ENCODE data around the gene FUT3. TPM values are rescaled to one million over a fixed set of nuclear protein-coding genes. Genes with fewer than 3 reads are reported as not detected.

Gene FUT3
- total RNA-seq, 1 experiment from 2014 or later, result 0.34 TPM

DNA sequence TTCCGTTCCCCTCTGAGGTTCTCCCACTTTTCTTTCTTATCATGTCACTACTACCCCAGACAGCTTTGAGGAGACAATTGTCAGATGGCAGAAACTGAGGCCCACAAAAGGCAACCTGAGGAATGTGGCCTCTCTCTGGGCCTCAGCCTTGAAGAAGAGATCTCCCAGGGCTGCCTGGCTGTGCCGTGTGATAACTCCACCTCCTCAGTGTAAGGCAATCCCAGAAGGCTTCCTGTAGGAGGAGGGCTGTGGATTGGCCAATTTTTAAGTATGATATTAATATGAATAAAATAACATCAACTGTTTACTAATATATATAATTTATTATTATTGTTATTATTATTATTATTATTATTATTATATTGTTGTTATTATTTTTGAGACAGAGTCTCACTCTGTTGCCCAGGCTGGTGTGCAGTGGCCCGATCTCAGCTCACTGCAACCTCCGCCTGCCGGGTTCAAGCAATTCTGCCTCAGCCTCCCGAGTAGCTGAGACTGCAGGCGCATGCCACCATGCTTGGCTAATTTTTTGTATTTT is 55.8 kb downstream of the FUT3 start:
- H3K27me3 ChIP-seq (replicated peaks; ENCODE audit: control insufficient read depth, insufficient read depth, low read length), result no peaks in the 10 kb centered on the region
- Mint-ChIP-seq H3K4me1 (ENCODE audit: low read depth, unreplicated experiment) (no peaks in the 10 kb centered on the region), H3K9me3 (ENCODE audit: unreplicated experiment) (no peaks in the 10 kb centered on the region), H3K4me3 (ENCODE audit: unreplicated experiment) (no peak overlapping the region), H3K36me3 (ENCODE audit: insufficient read depth, unreplicated experiment) (peaks cover 9% of the 10 kb centered on the region), H3K27ac (ENCODE audit: unreplicated experiment) (no peak overlapping the region), H3K27me3 (ENCODE audit: insufficient read depth, unreplicated experiment) (no peaks in the 10 kb centered on the region)
- H3K36me3 ChIP-seq (ENCODE audit: control insufficient read depth, insufficient read depth, low read length), result no peaks in the 10 kb centered on the region
- POLR2A ChIA-PET, result no interaction called here
- intact Hi-C loops (cut with micrococcal nuclease; ENCODE audit: unreplicated experiment), result no loop called here
- no TSS peak for BruUV-seq (replicated peaks)
- no peaks in the 10 kb centered on the region for H3K4me1 ChIP-seq
- H3K4me3 ChIP-seq (ENCODE audit: low read depth, low read length), result no peak overlapping the region
- H3K9me3 ChIP-seq, result no peaks in the 10 kb centered on the region
- TF ChIP-seq, protein P1, sequence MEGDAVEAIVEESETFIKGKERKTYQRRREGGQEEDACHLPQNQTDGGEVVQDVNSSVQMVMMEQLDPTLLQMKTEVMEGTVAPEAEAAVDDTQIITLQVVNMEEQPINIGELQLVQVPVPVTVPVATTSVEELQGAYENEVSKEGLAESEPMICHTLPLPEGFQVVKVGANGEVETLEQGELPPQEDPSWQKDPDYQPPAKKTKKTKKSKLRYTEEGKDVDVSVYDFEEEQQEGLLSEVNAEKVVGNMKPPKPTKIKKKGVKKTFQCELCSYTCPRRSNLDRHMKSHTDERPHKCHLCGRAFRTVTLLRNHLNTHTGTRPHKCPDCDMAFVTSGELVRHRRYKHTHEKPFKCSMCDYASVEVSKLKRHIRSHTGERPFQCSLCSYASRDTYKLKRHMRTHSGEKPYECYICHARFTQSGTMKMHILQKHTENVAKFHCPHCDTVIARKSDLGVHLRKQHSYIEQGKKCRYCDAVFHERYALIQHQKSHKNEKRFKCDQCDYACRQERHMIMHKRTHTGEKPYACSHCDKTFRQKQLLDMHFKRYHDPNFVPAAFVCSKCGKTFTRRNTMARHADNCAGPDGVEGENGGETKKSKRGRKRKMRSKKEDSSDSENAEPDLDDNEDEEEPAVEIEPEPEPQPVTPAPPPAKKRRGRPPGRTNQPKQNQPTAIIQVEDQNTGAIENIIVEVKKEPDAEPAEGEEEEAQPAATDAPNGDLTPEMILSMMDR (IDR thresholded peaks at IDR 0.05; ENCODE audit: insufficient read depth in 1 of 2, low read depth in 1 of 2, low read length in 1 of 2, severe bottlenecking in 1 of 2, unreplicated experiment in 1 of 2), result no peak
- no peak for DNase-seq
- CTCF ChIA-PET, result no interaction called here

DNA sequence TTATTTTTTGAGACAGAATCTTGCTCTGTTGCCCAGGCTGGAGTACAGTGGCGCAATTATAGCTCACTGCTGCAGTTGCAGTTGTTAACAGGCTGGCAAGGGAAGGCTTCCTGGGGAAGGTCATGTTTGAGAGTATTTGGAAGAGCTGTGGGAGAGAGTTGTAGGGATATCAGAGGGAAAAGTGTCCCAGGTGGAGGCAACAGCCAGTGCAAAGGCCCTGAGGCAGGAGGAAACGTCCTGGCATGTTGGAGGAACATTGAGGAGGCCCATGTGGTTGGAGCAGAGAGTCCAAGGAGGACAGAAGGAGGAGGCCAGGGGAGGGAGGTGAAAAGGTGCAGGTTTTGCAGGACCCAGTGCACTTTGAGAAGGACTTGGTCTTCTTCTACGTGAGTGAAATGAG is 58.1 kb downstream of the FUT3 start:
- no peaks in the 10 kb centered on the region for H3K9me3 ChIP-seq
- H3K36me3 Mint-ChIP-seq (ENCODE audit: insufficient read depth, unreplicated experiment), result peaks cover 32% of the 10 kb centered on the region
- DNase-seq, result no peak
- ChIA-PET CTCF (interaction anchor here (1.4 kb wide), 1 partner anchor 11 kb away, joined by 7 read pairs; no protein-coding TSS in a partner anchor), POLR2A (no interaction called here)
- H3K27me3 Mint-ChIP-seq (ENCODE audit: insufficient read depth, unreplicated experiment), result no peaks in the 10 kb centered on the region
- BruUV-seq (replicated peaks), result no TSS peak
- no peak overlapping the region for H3K27ac Mint-ChIP-seq (ENCODE audit: unreplicated experiment)
- no peaks in the 10 kb centered on the region for H3K9me3 Mint-ChIP-seq (ENCODE audit: unreplicated experiment)
- H3K36me3 ChIP-seq (ENCODE audit: control insufficient read depth, insufficient read depth, low read length), result peaks cover 2% of the 10 kb centered on the region; the same call in 1 of the 2 replicates
- no peaks in the 10 kb centered on the region for H3K4me1 Mint-ChIP-seq (ENCODE audit: low read depth, unreplicated experiment)
- TF ChIP-seq, protein P1 (IDR thresholded peaks at IDR 0.05; ENCODE audit: insufficient read depth in 1 of 2, low read depth in 1 of 2, low read length in 1 of 2, severe bottlenecking in 1 of 2, unreplicated experiment in 1 of 2), result no peak
- H3K4me1 ChIP-seq, result no peaks in the 10 kb centered on the region
- intact Hi-C loops (cut with micrococcal nuclease; ENCODE audit: unreplicated experiment), result loop anchor here (5.0 kb wide), 1 partner anchor 71 kb away; the partner anchor contains the start of genes CATSPERD and LONP1
- no peak overlapping the region for H3K4me3 Mint-ChIP-seq (ENCODE audit: unreplicated experiment)
- no peaks in the 10 kb centered on the region for H3K27me3 ChIP-seq (replicated peaks; ENCODE audit: control insufficient read depth, insufficient read depth, low read length)
- no peak overlapping the region for H3K4me3 ChIP-seq (ENCODE audit: low read depth, low read length)

Other genes with a start within 250 kb of the FUT3 start
- gene SAFB2, start 228.7 kb downstream of the FUT3 start, total RNA-seq (2022), result 81.3 and 104 TPM in 2 replicates
- gene SAFB, start 228.4 kb downstream of the FUT3 start, total RNA-seq (2022), result 120 and 132 TPM in 2 replicates
- 43.1 and 44.0 TPM in 2 replicates for gene MICOS13, start 170.9 kb downstream of the FUT3 start, total RNA-seq (2022)
- 2.4 and 3.1 TPM in 2 replicates for gene HSD11B1L, start 170.4 kb downstream of the FUT3 start, total RNA-seq (2022)
- gene RPL36, start 161.2 kb downstream of the FUT3 start, total RNA-seq (2022), result 951 and 1,003 TPM in 2 replicates
- 174 and 208 TPM in 2 replicates for gene LONP1, start 131.3 kb downstream of the FUT3 start, total RNA-seq (2022)
- gene CATSPERD, start 130.8 kb downstream of the FUT3 start, total RNA-seq (2022), result not detected in 2 replicates
- gene PRR22, start 66.7 kb downstream of the FUT3 start, total RNA-seq (2022), result 7.1 TPM in 2 replicates
- gene DUS3L, start 60.3 kb downstream of the FUT3 start, total RNA-seq (2022), result 73.3 and 75.4 TPM in 2 replicates
- 2.6 and 3.9 TPM in 2 replicates for gene NRTN, start 46.4 kb downstream of the FUT3 start, total RNA-seq (2022)
- gene FUT6, start 11.7 kb downstream of the FUT3 start, total RNA-seq (2022), result not detected in 2 replicates
- not detected in 2 replicates for gene FUT5, start 19.1 kb upstream of the FUT3 start, total RNA-seq (2022)
- gene NDUFA11, start 52.3 kb upstream of the FUT3 start, total RNA-seq (2022), result 272 and 274 TPM in 2 replicates
- gene VMAC, start 53.4 kb upstream of the FUT3 start, total RNA-seq (2022), result 4.7 and 4.8 TPM in 2 replicates
- gene CAPS, start 62.8 kb upstream of the FUT3 start, total RNA-seq (2022), result 5.8 and 7.2 TPM in 2 replicates
- 85.4 and 90.4 TPM in 2 replicates for gene RANBP3, start 126.7 kb upstream of the FUT3 start, total RNA-seq (2022)

All from Caco-2 (cell line).